ENCODE results near the gene SIKE1.
A peak's percentile ranks its signal among the peaks of the same experiment; 100 is the strongest.
"Not testable (repeated sequence)": the region's sequence is repeated elsewhere in the genome, so short reads cannot be mapped to it uniquely, and the experiment has no call there.

The SIKE1 gene

DNA sequence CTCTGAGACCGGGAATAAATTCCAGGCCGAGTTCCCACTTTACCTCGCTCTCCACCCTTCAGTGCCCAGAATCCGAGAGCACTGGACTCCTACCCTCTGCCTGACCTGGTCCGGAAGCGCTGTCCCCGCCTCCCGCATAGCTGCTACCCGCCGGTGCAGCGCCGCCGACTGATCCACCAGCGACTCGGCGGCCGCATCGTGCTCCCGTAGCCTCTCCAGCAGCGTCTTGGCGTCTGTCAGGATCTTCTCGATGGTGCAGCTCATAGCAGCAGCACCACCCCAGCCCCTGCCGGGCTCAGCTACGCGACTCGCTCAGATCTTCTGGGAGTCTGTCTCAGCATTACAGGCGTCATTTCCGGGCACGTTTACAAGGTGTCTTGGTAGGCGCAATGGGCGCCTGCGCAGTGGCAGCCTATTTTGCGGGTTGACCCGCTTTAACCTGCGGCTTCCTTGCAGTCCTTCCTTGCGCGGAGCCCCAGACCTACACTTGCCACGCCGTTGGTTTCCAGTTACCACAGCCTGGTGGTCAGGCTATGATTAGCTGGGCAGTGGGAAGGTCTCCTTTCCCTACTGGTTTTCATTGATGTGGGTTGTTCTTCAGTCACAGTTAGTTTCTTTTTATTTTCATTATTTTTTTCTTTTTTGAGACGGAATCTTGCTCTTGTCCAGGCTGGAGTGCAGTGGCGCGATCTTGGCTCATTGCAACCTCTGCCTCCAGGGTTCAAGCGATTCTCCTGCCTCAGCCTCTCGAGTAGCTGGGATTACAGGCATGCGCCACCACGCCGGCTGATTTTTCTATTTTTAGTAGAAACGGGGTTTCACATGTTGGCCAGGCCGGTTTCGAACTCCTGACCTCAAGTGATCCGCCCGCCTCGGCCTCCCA lies at the start of gene SIKE1:
Gene SIKE1 (minus strand): TSS at position 342 of the 883 bp plus-strand sequence. CDS start 78 bp downstream, at position 264.
- peak; percentile 87 for DNase-seq

DNA sequence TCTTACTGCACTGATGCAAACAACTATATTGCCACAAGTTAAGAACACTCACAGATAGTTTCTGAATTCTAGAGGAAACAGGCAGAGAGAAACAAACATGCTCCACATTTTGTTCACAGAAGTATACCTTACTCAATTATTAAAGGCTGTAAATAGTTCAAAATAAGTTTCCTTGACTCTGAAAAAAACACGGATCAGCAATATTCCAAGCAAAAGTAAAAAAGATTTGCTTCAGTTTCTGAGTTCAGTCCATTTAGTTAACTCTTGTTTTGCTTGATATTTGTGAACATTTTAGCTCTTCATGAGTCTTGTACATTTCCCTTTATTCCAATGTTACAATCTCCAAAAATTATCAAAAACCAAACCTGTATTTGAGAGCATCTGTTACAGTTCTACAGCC lies 49.6 kb upstream of the SIKE1 start:
- DNase-seq, result not testable (repeated sequence)

DNA sequence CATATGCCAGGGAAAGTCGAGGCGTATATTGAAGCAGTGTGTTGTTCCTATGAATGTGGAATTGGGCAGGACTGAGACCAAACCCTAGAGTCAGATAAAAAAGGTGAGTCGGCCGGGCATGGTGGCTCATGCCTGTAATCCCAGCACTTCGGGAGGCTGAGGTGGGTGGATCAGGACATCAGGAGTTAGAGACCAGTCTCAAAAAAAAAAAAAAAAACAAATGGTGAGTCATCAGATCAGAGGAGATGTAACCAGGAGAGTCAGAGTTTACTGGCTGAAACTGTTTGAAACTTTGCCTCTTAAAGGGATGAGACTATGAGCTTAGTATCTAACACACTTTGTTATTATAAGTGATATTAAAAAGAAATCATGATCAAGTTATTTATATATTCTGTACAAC lies 47.8 kb upstream of the SIKE1 start:
- DNase-seq, result no peak

DNA sequence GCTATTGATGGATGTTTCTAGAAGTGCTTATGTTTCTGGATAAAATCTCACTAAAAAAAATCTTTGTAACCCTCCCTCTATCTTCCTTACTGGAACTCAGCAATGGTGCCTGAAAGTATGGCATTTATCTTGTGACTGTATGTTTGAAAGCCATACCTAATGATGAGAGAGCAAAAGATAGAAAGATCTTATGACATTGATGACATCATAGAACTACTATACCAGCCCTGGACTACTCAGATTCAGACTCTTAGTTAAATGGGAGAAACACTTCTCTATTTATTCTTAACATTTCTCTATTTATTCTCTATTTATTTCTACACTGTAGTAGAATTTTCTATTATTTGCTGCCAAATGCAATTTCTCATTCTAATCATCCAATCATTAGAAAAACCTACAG lies 41.5 kb upstream of the SIKE1 start:
- DNase-seq, result no peak

DNA sequence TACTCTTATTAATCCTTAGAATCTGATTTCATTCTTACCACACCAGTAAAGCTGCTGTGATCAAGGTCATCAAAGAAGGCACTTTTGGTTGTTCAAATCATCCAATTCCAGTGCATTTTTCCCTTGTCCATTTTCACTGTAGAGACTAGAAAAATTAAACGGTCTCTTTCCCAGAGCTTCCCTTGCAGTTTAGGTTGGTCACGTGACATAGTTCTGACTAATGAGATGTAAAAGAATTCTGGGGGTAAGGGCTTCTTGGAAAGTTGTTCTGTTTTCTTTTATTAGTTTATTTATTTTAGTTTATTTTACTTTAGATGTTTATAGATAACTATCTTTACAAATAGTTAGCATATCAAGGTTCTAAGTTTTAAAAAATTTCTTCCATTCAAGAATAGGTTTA lies 39.9 kb upstream of the SIKE1 start:
- no peak for DNase-seq

DNA sequence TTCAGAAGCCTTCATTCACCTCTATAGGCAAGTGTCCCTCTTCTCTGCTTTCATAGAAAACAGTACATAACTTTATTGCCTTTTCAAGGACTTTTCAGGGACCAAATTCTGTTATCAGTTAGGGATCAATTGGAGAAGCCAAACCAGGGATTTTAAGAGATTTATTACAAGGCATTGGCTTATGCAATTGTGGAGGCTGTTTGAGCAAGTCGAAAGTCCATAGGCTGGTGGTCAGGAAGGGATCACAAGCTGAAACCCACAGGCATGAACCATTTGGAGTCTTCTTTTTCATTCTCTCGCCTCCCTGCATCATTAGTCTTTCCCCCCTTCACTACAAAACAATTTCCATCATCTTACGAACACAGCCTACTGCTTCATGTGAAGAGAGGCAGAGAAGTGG lies 39.4 kb upstream of the SIKE1 start:
- no peak for DNase-seq

DNA sequence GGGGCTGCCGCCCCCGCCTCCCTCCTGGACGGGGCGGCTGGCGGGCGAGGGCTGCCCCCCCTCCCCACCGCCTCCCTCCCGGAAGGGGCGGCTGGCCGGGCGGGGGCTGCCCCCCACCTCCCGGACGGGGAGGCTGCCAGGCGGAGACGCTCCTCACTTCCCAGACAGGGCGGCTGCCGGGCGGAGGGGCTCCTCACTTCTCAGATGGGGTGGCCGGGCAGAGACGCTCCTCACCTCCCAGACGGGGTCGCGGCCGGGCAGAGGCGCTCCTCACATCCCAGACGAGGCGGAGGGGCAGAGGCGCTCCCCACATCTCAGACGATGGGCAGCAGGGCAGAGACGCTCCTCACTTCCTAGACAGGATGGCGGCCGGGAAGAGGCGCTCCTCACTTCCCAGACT lies 24.0 kb upstream of the SIKE1 start:
- DNase-seq, result not testable (repeated sequence)

DNA sequence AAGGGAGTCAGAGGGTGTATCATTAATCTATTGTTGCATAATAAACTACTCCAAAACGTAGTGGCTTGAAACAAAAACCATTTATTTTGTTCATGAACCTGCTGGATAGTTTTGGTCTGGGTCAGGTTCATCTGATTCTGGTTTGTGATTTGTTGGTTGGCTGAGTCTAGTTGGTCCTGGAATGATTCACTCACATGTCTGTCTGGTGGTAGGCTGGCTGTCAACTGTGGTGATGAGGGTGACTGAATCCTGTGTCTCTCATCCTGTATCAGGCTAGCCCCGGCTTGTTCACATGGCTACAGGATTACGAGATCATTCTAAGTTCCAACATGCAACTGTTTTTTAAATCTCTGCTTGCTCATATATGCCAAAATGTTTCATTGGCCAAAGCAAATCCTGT lies 22.5 kb upstream of the SIKE1 start:
- DNase-seq, result no peak

DNA sequence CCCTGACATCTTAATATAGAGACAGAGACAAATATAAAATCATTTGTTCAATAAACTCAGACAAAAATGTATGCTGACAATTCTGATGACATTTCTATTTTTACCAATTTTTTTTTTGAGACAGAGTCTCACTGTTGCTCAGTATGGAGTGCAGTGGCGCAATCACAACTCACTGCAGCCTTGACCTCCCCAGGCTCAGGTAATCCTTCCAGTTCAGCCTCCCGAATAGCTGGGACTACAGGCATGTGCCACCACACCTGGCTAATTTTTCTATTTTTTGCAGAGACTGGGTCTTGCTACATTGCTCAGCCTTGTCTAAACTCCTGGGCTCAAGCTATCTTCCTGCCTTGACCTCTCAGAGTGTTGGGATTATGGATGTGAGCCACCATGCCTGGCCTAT lies 13.6 kb upstream of the SIKE1 start:
- no peak for DNase-seq

DNA sequence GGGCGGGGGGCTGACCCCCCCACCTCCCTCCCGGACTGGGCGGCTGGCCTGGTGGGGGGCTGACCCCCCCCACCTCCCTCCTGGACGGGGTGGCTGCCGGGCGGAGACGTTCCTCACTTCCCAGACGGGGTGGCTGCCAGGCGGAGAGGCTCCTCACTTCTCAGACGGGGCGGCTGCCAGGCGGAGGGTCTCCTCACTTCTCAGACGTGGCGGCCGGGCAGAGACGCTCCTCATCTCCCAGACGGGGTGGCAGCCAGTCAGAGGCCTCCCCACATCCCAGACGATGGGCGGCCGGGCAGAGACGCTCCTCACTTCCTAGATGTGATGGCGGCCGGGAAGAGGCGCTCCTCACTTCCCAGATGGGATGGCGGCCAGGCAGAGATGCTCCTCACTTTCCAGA lies 10.1 kb upstream of the SIKE1 start:
- DNase-seq, result not testable (repeated sequence)

DNA sequence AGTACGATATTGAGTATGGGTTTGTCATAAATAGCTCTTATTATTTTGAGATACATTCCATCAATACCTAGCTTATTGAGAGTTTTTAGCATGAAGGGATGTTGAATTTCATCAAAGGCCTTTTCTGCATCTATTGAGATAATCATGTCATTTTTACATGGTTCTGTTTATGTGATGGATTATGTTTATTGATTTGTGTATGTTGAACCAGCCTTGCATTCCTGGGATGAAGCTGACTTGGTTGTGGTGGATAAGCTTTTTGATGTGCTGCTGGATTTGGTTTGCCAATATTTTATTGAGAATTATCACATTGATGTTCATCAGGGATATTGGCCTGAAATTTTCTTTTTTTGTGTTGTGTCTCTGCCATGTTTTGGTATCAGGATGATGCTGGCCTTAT lies 6.0 kb upstream of the SIKE1 start:
- not testable (repeated sequence) for DNase-seq

DNA sequence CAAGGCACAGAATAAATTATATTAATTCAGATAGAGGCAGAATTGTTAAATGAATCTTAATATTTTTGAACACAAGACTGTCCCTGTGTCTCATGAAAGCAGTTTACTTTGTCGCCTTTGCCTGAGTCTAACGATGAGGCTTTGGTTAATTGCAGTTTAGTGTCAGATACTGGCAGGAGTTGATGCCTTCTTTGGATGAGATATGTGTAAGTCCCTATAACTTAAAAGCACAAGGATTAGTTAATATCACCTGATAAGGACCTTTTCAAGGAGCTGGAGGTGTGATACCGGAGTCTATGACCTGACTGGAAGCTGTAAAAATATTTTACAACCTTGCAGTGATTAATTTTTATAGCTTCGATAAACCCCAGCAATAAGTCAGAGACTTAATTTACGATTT lies 2.0 kb upstream of the SIKE1 start:
- DNase-seq, result no peak

DNA sequence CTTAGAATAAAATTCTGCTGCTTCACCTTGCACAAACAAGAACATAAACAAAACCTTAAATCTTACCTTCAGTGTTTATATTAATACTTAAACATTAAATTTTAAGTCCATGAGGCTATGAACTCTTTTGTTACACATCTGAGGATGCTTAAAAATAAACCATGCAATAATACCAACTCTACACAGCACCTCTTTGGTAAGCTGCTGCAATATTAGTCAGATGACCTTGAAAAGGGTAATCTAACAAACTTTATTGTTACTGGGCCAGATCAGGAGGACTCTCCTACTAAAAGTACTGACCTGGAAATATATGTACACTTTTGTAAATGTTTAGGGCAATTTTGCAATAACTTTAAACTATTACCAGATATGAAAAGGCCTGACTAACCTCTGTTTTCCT lies 763 bp downstream of the SIKE1 start:
- no peak for DNase-seq

DNA sequence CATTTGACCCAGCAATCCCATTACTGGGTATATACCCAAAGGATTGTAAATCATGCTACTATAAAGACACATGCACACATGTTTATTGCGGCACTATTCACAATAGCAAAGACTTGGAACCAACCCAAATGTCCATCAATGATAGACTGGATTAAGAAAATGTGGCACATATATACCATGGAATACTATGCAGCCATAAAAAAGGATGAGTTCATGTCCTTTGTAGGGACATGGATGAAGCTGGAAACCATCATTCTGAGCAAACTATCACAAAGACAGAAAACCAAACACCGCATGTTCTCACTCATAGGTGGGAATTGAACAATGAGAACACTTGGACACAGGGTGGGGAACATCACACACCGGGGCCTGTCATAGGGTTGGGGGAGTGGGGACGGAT lies 3.8 kb downstream of the SIKE1 start:
- DNase-seq, result not testable (repeated sequence)

DNA sequence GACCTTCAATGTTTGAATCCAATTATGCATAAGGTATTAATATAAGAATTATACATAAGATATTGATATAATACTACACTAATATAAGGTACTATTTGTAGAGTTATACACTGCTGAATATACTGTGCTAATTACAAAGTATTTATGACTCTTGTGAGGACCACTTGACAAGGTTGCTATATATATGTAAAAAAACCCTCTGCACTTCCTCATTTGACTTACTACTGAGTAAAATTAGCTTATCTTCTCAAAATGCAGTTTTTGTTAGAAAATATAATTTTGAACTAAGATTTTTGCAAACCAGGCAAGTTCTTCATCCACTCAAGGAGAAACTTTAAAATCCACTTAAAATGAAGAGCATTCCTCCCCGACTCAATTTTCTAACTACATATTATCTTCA lies 8.5 kb downstream of the SIKE1 start:
- no peak for DNase-seq

DNA sequence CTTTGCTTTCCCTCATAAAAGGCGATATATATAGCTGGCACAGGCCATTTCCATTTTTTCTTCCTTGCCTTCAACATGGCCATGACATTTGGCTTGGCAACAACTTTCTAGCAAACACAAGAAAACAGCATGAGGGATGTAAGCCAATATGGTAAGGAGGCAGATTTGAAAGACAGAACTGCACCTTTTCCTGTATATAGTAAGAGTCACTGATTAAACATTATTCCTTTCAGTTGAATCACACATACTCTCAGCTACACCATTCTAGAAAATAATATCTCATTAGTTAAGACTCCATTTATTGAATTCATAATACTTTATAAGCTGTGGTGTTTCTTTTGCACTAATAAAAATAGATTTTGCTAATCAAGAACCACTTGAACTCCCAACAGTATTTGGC lies 9.5 kb downstream of the SIKE1 start:
- no peak for DNase-seq

DNA sequence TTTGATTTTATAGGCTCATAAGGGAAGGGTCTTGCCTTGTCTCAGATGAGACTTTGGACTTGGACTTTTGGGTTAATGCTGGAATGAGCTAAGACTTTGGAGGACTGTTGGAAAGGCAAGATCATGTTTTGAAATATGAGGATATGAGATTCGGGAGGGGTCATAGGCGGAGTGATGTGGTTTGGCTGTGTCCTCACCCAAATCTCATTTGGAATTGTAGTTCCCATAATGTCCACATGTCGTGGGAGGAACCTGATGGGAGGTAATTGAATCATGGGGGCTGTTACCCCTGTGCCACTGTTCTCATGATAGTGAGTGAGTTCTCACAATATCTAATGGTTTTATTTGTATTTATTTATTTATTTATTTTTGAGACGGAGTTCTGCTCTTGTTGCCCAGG lies 15.8 kb downstream of the SIKE1 start:
- no peak for DNase-seq

DNA sequence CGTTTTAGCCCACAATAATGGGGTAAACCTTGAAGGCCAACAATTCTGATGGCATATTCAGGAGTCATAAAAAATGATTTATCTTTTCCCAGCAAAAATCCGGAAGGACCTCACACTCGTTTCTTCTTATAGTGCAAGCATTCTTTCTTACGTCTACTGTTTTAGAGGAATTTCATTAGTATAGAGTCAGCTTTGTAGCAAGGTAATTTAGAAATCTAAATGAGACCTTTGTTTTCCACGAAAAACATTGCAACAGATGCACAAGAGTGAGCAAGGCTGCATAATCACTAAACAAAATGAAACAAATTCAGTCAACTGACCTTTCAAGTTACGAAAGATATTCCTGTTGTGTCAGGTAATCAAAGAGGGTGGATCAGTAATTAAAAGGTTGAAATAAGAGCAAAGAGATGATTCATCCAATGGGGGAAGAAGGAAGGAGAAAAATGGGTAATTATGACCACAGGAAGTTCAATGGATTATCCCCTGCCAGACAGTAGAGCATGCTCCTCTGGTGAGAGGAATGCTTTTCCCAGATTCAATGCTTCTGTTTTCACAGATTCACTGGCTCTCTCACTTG lies 22.1 kb downstream of the SIKE1 start:
- DNase-seq, result peak; percentile 42

DNA sequence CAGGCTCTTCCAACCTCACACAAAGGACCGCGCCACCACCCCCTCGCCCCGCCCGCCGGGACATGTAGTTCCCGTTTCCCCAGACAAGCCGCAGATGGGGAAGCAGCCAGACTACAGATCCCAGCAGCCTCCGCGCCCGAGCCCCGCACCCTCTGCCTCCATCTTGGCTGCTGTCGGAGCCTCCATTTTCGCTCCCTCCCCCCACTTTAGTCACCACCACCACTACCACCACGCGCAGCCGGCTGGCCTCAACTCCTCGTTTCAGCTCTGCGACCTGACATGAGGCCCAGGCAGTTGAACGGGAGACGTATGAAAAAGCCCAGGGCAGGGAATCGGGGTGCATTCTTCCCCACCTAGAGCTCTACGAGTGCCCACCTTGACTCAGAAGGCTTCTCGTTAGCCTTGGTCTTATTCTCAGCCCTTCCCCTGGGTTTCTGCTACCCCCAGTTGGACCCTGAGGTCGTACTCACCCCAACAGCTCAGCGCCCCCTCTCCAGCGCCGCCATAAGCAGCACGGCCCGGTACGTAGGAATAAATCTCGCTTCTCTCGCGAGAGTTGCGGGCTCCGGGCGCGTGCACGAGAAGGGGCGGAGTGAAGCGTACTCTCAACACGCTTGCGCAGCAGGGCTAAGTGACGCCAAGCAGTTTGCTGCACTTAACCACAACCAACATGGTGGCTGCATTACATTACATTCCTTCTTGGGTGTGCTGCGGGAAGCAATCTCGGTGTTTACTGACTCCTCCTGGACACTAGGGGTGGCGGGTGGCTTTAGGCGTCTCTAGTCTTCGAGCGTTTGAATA lies 22.8 kb downstream of the SIKE1 start, which contains the start of gene CSDE1:
Gene CSDE1 (minus strand): TSS at position 530 of the 801 bp plus-strand sequence. CDS start 18,094 bp downstream, outside the sequence.
- peak; percentile 99 for DNase-seq

DNA sequence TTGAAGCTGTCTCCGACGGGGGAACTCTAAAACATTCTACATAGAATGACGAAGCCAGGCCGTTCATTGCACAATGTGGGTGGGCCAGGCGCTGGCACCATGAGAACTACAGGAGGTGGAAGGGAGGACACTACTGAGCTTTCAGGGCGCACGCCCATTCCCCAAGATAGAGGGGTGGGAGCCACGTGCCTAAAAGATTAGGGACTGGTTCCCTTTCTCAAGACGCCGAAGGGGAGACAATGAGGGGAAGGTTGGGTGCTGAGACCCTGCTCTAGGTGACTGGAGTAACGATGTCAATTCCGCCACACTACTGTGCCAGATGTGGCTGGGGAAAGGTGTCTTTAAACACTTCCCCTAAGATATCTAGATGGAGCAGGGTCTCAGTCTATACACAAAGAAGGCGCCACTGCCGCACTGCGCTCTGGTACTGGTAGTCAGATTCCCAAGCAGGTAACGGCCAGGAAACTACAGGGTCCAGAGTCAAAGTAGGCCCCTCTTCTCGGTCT lies 23.5 kb downstream of the SIKE1 start:
- peak; percentile 87 for DNase-seq

DNA sequence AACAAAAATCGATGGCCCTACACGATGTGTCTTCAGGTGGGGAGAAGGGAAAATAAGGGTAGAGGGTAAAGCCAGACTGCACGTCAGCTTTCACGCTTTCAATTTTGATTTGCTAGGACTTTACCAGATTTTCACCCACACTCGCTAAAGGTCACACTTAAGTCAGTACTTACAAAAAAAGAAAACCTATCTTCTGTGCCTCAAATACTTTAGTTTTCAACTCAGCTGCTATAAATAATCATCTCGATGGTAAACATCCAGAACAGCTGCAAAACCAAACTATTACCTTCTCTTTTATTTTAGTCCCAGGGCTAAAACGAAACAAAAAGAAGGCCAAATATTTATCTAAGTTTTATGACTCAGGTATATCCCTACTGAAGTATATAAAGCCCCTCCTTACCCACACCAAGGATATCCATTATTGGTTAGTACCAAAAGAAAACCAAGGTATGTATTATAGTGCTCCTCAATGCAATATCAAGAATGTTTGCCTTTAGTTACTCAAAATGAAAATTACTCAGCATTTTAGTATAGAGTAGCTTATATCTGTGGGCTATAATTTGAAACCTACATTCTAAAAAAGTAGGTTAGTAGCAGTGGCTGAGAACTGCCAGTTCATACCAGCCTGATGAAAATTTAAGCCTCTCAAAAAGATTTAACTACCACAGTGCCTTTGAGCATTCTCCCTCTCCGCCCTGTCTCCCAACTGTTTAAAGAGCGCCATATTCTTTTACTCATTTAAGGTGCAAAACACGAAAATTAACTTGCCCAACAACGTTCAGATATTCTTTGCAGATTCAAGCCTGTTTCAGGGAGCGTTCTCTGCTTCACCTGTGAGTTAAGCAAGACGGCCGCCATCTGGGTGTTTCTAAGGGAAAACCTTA lies 24.2 kb downstream of the SIKE1 start:
- peak; percentile 55 for DNase-seq

Data from inflammatory macrophage treated with lipopolysaccharide for 4 hours (primary cell).